ENCODE results near the gene LY86. TPM values are rescaled to one million over a fixed set of nuclear protein-coding genes. Genes with fewer than 3 reads are reported as not detected.

LY86 gene
- total and polyA plus RNA-seq, 10 of the 15 experiments (the other 5 are each of a cell fraction or from before 2014, with no cell fraction given) = 68.2 to 457 (median 128) TPM

GRCh38 chr6:6694825-6695624 lies 106.5 kb downstream of the LY86 start:
- ATAC-seq = no peak
- H3K79me2 ChIP-seq (ENCODE audit: control insufficient read depth, insufficient read depth, low read length) = no peaks in the 10 kb centered on the region
- no peak for TF ChIP-seq MTA2 (IDR thresholded peaks at IDR 0.05; ENCODE audit: low read depth)
- TF ChIP-seq TBL1XR1 (IDR thresholded peaks at IDR 0.05; ENCODE audit: low read depth, low read length) = no peak
- no peak for TF ChIP-seq RFX5 (IDR thresholded peaks at IDR 0.05; ENCODE audit: low read depth, low read length)
- no peak for TF ChIP-seq JUND (IDR thresholded peaks at IDR 0.05; ENCODE audit: low read depth, low read length)
- TF ChIP-seq GABPA (IDR thresholded peaks at IDR 0.05; ENCODE audit: low read depth) = no peak
- TF ChIP-seq E4F1 (IDR thresholded peaks at IDR 0.05; ENCODE audit: borderline replicate concordance, partially characterized antibody) = no peak
- TF ChIP-seq ZNF274 (IDR thresholded peaks at IDR 0.05; ENCODE audit: insufficient read depth, insufficient read length) = no peak
- no peak for TF ChIP-seq CREB1 (IDR thresholded peaks at IDR 0.05; ENCODE audit: low read depth)
- TF ChIP-seq SMAD1 (IDR thresholded peaks at IDR 0.05; ENCODE audit: low read depth, partially characterized antibody) = no peak
- TF ChIP-seq RELA (IDR thresholded peaks at IDR 0.05; ENCODE audit: borderline replicate concordance, partially characterized antibody) = no peak
- no peak for TF ChIP-seq BHLHE40 (IDR thresholded peaks at IDR 0.05; ENCODE audit: borderline replicate concordance in 1 of 2, low read depth in 2 of 2, low read length in 1 of 2)
- no peak for TF ChIP-seq STAT1 (conservative IDR thresholded peaks at IDR 0.05)
- no peak for TF ChIP-seq CUX1 (IDR thresholded peaks at IDR 0.05; ENCODE audit: insufficient replicate concordance, low read depth, low read length)
- no peak for TF ChIP-seq FOS (IDR thresholded peaks at IDR 0.05; ENCODE audit: borderline replicate concordance, extremely low read depth, insufficient read length)
- H3K4me1 ChIP-seq (ENCODE audit: control insufficient read depth, insufficient read depth, low read length) = no peaks in the 10 kb centered on the region
- BruUV-seq (replicated peaks) = no TSS peak
- no peak overlapping the region for H3K4me2 ChIP-seq (ENCODE audit: control insufficient read depth, insufficient read depth)
- DNase-seq (ENCODE audit: low read depth, low spot score) = no peak
- no peaks in the 10 kb centered on the region for H4K20me1 ChIP-seq (ENCODE audit: control insufficient read depth, insufficient read depth)
- H3K27ac ChIP-seq (ENCODE audit: control insufficient read depth, insufficient read depth) = no peak overlapping the region
- no peak overlapping the region for H2AFZ ChIP-seq (ENCODE audit: control insufficient read depth, low read depth, low read length)
- ChIA-PET POLR2A (interaction anchor here (1.0 to 1.1 kb wide), 2 partner anchors 10 kb away, joined by 3 to 5 read pairs; no protein-coding TSS in a partner anchor), RAD21 (ENCODE audit: unreplicated experiment) (interaction anchor here (2.2 kb wide), 1 partner anchor 16 kb away, joined by 6 read pairs; no protein-coding TSS in a partner anchor), SMC1A (ENCODE audit: uncharacterized antibody, unreplicated experiment) (interaction anchor here (1.1 to 2.8 kb wide), 4 partner anchors 10 to 14 kb away, joined by 4 to 10 read pairs (median 6); no protein-coding TSS in a partner anchor), CTCF (interaction anchor here (0.5 to 4.8 kb wide), 6 partner anchors 9 to 548 kb away, joined by 3 to 44 read pairs (median 12); no protein-coding TSS in a partner anchor)
- no peak for FAIRE-seq
- no peak overlapping the region for H3K4me3 ChIP-seq
- intact Hi-C loops (cut with micrococcal nuclease; ENCODE audit: unreplicated experiment) = no loop called here
- peaks cover 17% of the 10 kb centered on the region; the same call in 2 of the 3 replicates for H3K9me3 ChIP-seq (replicated peaks; ENCODE audit: control insufficient read depth, insufficient read depth, low read length)
- H3K36me3 ChIP-seq (ENCODE audit: control insufficient read depth in 2 of 2, insufficient read depth in 2 of 2, low read length in 1 of 2) = no peaks in the 10 kb centered on the region
- no peaks in the 10 kb centered on the region for H3K27me3 ChIP-seq (replicated peaks in 1 of 2; ENCODE audit: control insufficient read depth in 2 of 2, insufficient read depth in 2 of 2, low read length in 1 of 2)
- H3K9ac ChIP-seq (ENCODE audit: control insufficient read depth, insufficient read depth, low read length) = no peak overlapping the region
- WGBS (ENCODE audit: insufficient coverage, insufficient replicate concordance, low lambda C conversion rate, missing lambda C conversion rate) = 61% methylated on average over 18 of the region's 18 CpGs
- in situ Hi-C loops (cut with MboI) = no loop called here

Data from GM12878 (cell line).